ENCODE results near the gene TRAF3IP3.

DNA sequence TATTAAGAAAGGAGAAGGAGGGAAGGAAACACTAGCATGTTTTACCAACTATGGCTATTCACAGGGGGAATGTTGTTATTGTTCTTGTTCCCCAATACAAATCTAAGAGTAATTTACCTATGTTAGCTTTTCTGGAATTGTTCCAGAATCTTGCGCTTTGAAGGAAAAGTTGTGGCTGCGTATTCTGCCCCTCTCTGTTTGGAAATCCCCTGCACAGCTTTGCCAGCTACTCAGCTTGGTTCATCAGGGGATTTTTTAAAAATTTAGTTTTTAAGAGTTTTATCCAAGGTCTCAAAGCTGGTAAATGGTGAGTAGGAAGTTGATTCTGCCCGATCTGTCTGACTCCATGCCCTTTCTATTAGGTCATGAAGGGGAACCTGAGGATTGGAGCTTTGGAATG, 59.6 kb downstream of the TRAF3IP3 start:
- TF ChIP-seq POLR2A (IDR thresholded peaks at IDR 0.05): no peak
- TF ChIP-seq, protein P1, sequence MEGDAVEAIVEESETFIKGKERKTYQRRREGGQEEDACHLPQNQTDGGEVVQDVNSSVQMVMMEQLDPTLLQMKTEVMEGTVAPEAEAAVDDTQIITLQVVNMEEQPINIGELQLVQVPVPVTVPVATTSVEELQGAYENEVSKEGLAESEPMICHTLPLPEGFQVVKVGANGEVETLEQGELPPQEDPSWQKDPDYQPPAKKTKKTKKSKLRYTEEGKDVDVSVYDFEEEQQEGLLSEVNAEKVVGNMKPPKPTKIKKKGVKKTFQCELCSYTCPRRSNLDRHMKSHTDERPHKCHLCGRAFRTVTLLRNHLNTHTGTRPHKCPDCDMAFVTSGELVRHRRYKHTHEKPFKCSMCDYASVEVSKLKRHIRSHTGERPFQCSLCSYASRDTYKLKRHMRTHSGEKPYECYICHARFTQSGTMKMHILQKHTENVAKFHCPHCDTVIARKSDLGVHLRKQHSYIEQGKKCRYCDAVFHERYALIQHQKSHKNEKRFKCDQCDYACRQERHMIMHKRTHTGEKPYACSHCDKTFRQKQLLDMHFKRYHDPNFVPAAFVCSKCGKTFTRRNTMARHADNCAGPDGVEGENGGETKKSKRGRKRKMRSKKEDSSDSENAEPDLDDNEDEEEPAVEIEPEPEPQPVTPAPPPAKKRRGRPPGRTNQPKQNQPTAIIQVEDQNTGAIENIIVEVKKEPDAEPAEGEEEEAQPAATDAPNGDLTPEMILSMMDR (IDR thresholded peaks at IDR 0.05): no peak

Measured in right lobe of liver (tissue), 4 donors.